ENCODE data around the gene GALR2.

DNA sequence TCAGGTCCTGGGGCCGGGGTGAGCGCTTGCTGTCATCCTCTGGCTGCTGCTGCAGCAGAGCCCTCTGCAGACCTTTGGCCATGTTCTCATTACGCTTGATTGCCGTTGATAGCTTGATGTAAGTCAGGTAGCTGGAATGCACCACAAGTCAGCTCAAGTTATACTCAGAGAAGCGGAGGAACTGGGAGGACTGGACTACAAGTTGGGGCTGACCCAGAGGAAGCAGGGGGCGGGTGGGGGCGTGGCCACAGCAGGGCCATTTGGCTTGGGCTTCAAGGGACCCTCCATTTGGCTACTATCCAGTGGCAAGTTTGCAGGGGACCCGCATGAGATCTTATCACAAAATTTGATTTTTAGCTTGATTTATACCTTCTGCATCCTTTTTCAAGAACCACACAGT lies 28.5 kb upstream of the GALR2 start:
- no peak for TF ChIP-seq SMARCA4 (IDR thresholded peaks at IDR 0.05)
- TF ChIP-seq, protein P1, sequence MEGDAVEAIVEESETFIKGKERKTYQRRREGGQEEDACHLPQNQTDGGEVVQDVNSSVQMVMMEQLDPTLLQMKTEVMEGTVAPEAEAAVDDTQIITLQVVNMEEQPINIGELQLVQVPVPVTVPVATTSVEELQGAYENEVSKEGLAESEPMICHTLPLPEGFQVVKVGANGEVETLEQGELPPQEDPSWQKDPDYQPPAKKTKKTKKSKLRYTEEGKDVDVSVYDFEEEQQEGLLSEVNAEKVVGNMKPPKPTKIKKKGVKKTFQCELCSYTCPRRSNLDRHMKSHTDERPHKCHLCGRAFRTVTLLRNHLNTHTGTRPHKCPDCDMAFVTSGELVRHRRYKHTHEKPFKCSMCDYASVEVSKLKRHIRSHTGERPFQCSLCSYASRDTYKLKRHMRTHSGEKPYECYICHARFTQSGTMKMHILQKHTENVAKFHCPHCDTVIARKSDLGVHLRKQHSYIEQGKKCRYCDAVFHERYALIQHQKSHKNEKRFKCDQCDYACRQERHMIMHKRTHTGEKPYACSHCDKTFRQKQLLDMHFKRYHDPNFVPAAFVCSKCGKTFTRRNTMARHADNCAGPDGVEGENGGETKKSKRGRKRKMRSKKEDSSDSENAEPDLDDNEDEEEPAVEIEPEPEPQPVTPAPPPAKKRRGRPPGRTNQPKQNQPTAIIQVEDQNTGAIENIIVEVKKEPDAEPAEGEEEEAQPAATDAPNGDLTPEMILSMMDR (IDR thresholded peaks at IDR 0.05 in 2 of 3, conservative IDR thresholded peaks at IDR 0.05 in 1 of 3; ENCODE audit: insufficient read depth in 2 of 3, low read depth in 1 of 3, low read length in 3 of 3): no peak
- TF ChIP-seq EP300 (IDR thresholded peaks at IDR 0.05; ENCODE audit: low read length): no peak
- no peak for TF ChIP-seq ZFX (CRISPR knock-in tag; IDR thresholded peaks at IDR 0.05)
- no peak for TF ChIP-seq ZNF165 (CRISPR knock-in tag; IDR thresholded peaks at IDR 0.05; ENCODE audit: borderline replicate concordance)
- TF ChIP-seq ELK1 (CRISPR knock-in tag; IDR thresholded peaks at IDR 0.05): no peak
- TF ChIP-seq ZBTB5 (IDR thresholded peaks at IDR 0.05): no peak
- no peak for TF ChIP-seq DPF2 (IDR thresholded peaks at IDR 0.05)
- no peak for TF ChIP-seq MXI1 (IDR thresholded peaks at IDR 0.05; ENCODE audit: low read depth, low read length)
- no peak for TF ChIP-seq POLR2A (conservative IDR thresholded peaks at IDR 0.05)

Data from K562 (cell line).